GM10847 (cell line): ENCODE measurements around the gene SMS.

Experiments used
- POLR2A ChIP-seq: IDR thresholded peaks from 2 replicates; pipeline ENCODE4 v1.6.1; 2011; ENCODE audit not compliant: insufficient read length; ENCODE audit errors: extremely low read depth

SMS gene

GRCh38 chrX:21940356-21940829 lies at the start of gene SMS:
SMS (plus strand) TSS chrX:21940709; CDS start chrX:21940825, 116 bp downstream.
- TF ChIP-seq POLR2A: no peak

GRCh38 chrX:21905313-21905712 lies 35.2 kb upstream of the SMS start:
- TF ChIP-seq POLR2A: no peak

GRCh38 chrX:21905953-21906352 lies 34.6 kb upstream of the SMS start:
- no peak for TF ChIP-seq POLR2A

- no peak for TF ChIP-seq POLR2A
Observed at GRCh38 chrX:21907260-21907659, 33.2 kb upstream of the SMS start.

GRCh38 chrX:21911481-21911880 lies 29.0 kb upstream of the SMS start:
- TF ChIP-seq POLR2A: no peak

- no peak for TF ChIP-seq POLR2A
Observed at GRCh38 chrX:21912220-21912619, 28.3 kb upstream of the SMS start.

- no peak for TF ChIP-seq POLR2A
Observed at GRCh38 chrX:21912989-21913388, 27.5 kb upstream of the SMS start.

- no peak for TF ChIP-seq POLR2A
Observed at GRCh38 chrX:21926116-21926515, 14.4 kb upstream of the SMS start.

- no peak for TF ChIP-seq POLR2A
Observed at GRCh38 chrX:21926527-21927278, 13.8 kb upstream of the SMS start.

- no peak for TF ChIP-seq POLR2A
Observed at GRCh38 chrX:21929209-21929608, 11.3 kb upstream of the SMS start.

- TF ChIP-seq POLR2A: no peak
Observed at GRCh38 chrX:21930986-21931385, 9.5 kb upstream of the SMS start.

- TF ChIP-seq POLR2A: no peak
Observed at GRCh38 chrX:21932292-21933002, 8.1 kb upstream of the SMS start.

- TF ChIP-seq POLR2A: no peak
Observed at GRCh38 chrX:21933077-21933476, 7.4 kb upstream of the SMS start.

GRCh38 chrX:21934414-21934813 lies 6.1 kb upstream of the SMS start:
- no peak for TF ChIP-seq POLR2A

- no peak for TF ChIP-seq POLR2A
Observed at GRCh38 chrX:21939906-21940305, 603 bp upstream of the SMS start.

- no peak for TF ChIP-seq POLR2A
Observed at GRCh38 chrX:21943460-21944135, 3.1 kb downstream of the SMS start.
